ENCODE data around the gene LRFN3. TPM values are rescaled to one million over a fixed set of nuclear protein-coding genes. Genes with fewer than 3 reads are reported as not detected.

LRFN3 gene
- total and polyA plus RNA-seq, 2 donors (not counting 1 experiment from before 2014, with no cell fraction given), result 0.79 to 1.6 TPM

GRCh38 chr19:35928507-35928906, 7.7 kb upstream of the LRFN3 start:
- H3K4me1 Mint-ChIP-seq, result peaks cover 41% of the 10 kb centered on the region
- H3K36me3 ChIP-seq (replicated peaks in 1 of 2; ENCODE audit: control extremely low read depth in 1 of 2, control insufficient read depth in 1 of 2, extremely low read depth in 1 of 2, insufficient read depth in 2 of 2, low read length in 1 of 2), result no peaks in the 10 kb centered on the region
- ATAC-seq (ENCODE audit: low read depth) (peak; percentile 32), DNase-seq (peak; percentile 88)
- no peaks in the 10 kb centered on the region for H3K27me3 Mint-ChIP-seq
- peak overlapping the region; percentile 85 for H3K4me3 Mint-ChIP-seq
- CTCF ChIA-PET, result interaction anchor here (0.7 to 8.0 kb wide), 3 partner anchors 22 to 47 kb away, joined by 3 to 168 read pairs (median 4); no protein-coding TSS in a partner anchor
- TF ChIP-seq CTCF (IDR thresholded peaks at IDR 0.05) (no peak), EZH2 (IDR thresholded peaks at IDR 0.05; ENCODE audit: borderline replicate concordance, insufficient read depth, low read depth, low read length, poor library complexity, severe bottlenecking) (no peak)
- no peaks in the 10 kb centered on the region for H3K27me3 ChIP-seq (replicated peaks in 1 of 4; ENCODE audit: control extremely low read depth in 1 of 4, control insufficient read depth in 3 of 4, insufficient read depth in 4 of 4, low read length in 3 of 4)
- no peak overlapping the region for H3K9ac ChIP-seq (ENCODE audit: low read length)
- peaks cover 34 to 48% of the 10 kb centered on the region in 2 donors for H3K4me1 ChIP-seq (ENCODE audit: control insufficient read depth in 2 of 2, insufficient read depth in 2 of 2, low read length in 2 of 2)
- no peak overlapping the region for H3K4me3 ChIP-seq (ENCODE audit: control extremely low read depth in 1 of 5, extremely low read depth in 1 of 5, insufficient read depth in 1 of 5, low read depth in 2 of 5, low read length in 4 of 5)
- H3K9me3 Mint-ChIP-seq (ENCODE audit: insufficient read depth), result no peaks in the 10 kb centered on the region
- peak overlapping the region; percentile 44 for H3K4me2 ChIP-seq (replicated peaks; ENCODE audit: low read depth, low read length, poor library complexity, severe bottlenecking)
- intact Hi-C loops (cut with micrococcal nuclease), result loop anchor here (1.0 kb wide), 1 partner anchor 19 kb away; no protein-coding TSS in a partner anchor
- peak overlapping the region; percentile 50 to 86 for H3K27ac ChIP-seq (ENCODE audit: low read length in 2 of 2)
- POLR2A ChIA-PET, result interaction anchor here (0.7 to 3.5 kb wide), 6 partner anchors 19 to 722 kb away, joined by 3 to 34 read pairs (median 8); partner anchors contain the start of gene NFKBID
- no peaks in the 10 kb centered on the region for H3K79me2 ChIP-seq (ENCODE audit: control insufficient read depth, insufficient read depth, low read length)
- H4K20me1 ChIP-seq (ENCODE audit: control insufficient read depth, insufficient read depth, low read length, poor library complexity, severe bottlenecking), result no peaks in the 10 kb centered on the region
- peaks cover 0 to 9% (median 0%) of the 10 kb centered on the region in 3 donors for H3K9me3 ChIP-seq (ENCODE audit: control extremely low read depth in 1 of 3, control insufficient read depth in 2 of 3, insufficient read depth in 1 of 3, low read length in 2 of 3)
- peak overlapping the region; percentile 97 for H3K27ac Mint-ChIP-seq
- no peak overlapping the region for H2AFZ ChIP-seq (ENCODE audit: insufficient read depth, low read depth, low read length, poor library complexity, severe bottlenecking)
- WGBS (ENCODE audit: insufficient coverage), result 7% methylated on average over 2 of the region's 5 CpGs

- Histone ChIP-seq H3K79me2 (ENCODE audit: control insufficient read depth, insufficient read depth, low read length) (no peaks in the 10 kb centered on the region), H3K4me2 (replicated peaks; ENCODE audit: low read depth, low read length, poor library complexity, severe bottlenecking) (peak overlapping the region; percentile 67), H3K9me3 (ENCODE audit: control extremely low read depth in 1 of 3, control insufficient read depth in 2 of 3, insufficient read depth in 1 of 3, low read length in 2 of 3) (peaks cover 0 to 9% (median 0%) of the 10 kb centered on the region in 3 donors), H3K9ac (ENCODE audit: low read length) (peak overlapping the region; percentile 48), H4K20me1 (ENCODE audit: control insufficient read depth, insufficient read depth, low read length, poor library complexity, severe bottlenecking) (no peaks in the 10 kb centered on the region), H3K27ac (ENCODE audit: low read length in 2 of 2) (peak overlapping the region; percentile 81 to 86), H3K36me3 (replicated peaks in 1 of 2; ENCODE audit: control extremely low read depth in 1 of 2, control insufficient read depth in 1 of 2, extremely low read depth in 1 of 2, insufficient read depth in 2 of 2, low read length in 1 of 2) (no peaks in the 10 kb centered on the region), H3K4me3 (ENCODE audit: control extremely low read depth in 1 of 5, extremely low read depth in 1 of 5, insufficient read depth in 1 of 5, low read depth in 2 of 5, low read length in 4 of 5) (peak overlapping the region in 1 of 5 experiments; percentile 51), H3K27me3 (replicated peaks in 1 of 4; ENCODE audit: control extremely low read depth in 1 of 4, control insufficient read depth in 3 of 4, insufficient read depth in 4 of 4, low read length in 3 of 4) (peaks cover 0 to 3% (median 0%) of the 10 kb centered on the region in 4 experiments), H2AFZ (ENCODE audit: insufficient read depth, low read depth, low read length, poor library complexity, severe bottlenecking) (peak overlapping the region; percentile 27), H3K4me1 (ENCODE audit: control insufficient read depth in 2 of 2, insufficient read depth in 2 of 2, low read length in 2 of 2) (peaks cover 34 to 48% of the 10 kb centered on the region in 2 donors)
- no peak for TF ChIP-seq EZH2 (IDR thresholded peaks at IDR 0.05; ENCODE audit: borderline replicate concordance, insufficient read depth, low read depth, low read length, poor library complexity, severe bottlenecking)
- no peak for TF ChIP-seq CTCF (IDR thresholded peaks at IDR 0.05)
- intact Hi-C loops (cut with micrococcal nuclease), result no loop called here
- CTCF ChIA-PET, result interaction anchor here (1.7 to 8.0 kb wide), 2 partner anchors 32 to 48 kb away, joined by 11 to 168 read pairs; no protein-coding TSS in a partner anchor
- no peaks in the 10 kb centered on the region for H3K27me3 Mint-ChIP-seq
- peaks cover 41% of the 10 kb centered on the region for H3K4me1 Mint-ChIP-seq
- H3K27ac Mint-ChIP-seq, result peak overlapping the region; percentile 96
- ATAC-seq (ENCODE audit: low read depth), result no peak
- H3K4me3 Mint-ChIP-seq, result peak overlapping the region; percentile 66
- DNase-seq, result peak; percentile 52
- no CpG with 5 or more reads among the region's 2 CpGs for WGBS (ENCODE audit: insufficient coverage)
- POLR2A ChIA-PET, result interaction anchor here (2.0 to 3.5 kb wide), 2 partner anchors 21 to 29 kb away, joined by 10 to 34 read pairs; partner anchors contain the start of gene NFKBID
- H3K9me3 Mint-ChIP-seq (ENCODE audit: insufficient read depth), result no peaks in the 10 kb centered on the region
These were observed 6.3 kb upstream of the LRFN3 start for GRCh38 chr19:35929876-35930275.
